DMS79 (cell line): ENCODE data around the gene DCC.
"Not testable (repeated sequence)": the region's sequence is repeated elsewhere in the genome, so short reads cannot be mapped to it uniquely, and the experiment has no call there.

Experiments used
- DNase-seq: peaks from one replicate; lab custom pipeline; 2025; lab: John Stamatoyannopoulos, UW

Gene DCC

DNA sequence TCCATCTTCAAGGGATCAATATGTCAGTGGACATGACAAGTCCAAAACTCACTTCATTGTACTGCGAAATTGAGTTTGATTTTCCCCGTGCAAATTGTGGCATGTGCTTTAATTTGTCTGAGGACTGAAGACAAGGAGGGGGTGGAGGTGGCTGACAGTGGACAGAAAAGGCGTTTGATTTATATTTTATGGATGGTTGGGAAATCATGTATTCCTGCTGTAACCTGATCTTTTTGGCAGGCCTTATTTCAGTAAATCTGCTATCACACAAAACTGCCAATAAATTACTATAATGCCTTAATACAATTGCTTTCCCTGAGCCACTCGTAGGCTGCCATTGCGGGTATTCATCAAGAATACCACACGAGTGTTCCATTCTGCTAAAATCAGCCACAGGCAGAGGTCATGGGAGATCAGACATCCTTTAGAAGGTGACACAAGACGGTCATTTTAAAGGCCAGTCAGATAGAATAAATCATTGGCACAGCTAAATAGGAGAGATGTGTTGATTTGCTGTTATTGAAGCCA lies 1164.0 kb downstream of the DCC start:
- no peak for DNase-seq

DNA sequence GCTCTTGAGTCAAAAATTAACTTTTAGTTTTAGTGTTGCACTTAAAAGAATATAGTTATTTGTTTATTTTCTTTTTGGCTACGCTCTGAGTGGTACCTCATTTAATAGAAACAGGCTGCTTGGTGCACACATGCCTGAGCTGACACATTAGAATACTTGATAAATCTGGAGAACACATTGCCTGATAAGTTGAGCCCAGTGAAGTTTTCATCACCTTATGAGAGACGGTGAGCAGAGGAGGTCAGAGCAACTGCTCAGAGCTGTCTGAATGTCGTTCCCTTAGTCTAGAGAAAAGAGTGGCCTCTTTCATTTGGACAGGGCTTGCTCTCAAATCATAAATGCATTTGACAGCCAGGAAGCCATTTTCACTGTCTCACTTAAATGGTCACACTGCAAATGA lies 1168.5 kb downstream of the DCC start:
- no peak for DNase-seq

DNA sequence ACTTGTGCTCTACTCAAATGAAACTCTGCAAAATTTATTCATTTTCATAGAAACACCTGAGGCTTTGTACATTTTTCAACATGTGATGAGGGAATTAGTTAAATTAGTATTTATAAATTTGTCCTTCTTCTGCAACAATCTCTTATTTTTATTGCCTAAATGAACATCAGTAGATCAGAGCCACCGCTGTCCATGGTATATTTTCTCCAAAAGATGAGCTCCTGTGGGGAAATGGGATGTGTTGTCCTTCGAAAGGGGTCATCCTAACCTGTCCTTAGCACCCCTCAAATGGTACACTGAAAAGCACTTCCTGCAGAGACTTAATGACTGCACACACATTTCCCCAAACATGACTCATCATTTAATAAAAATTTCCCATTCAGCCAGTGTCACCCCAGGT lies 1169.9 kb downstream of the DCC start:
- no peak for DNase-seq

DNA sequence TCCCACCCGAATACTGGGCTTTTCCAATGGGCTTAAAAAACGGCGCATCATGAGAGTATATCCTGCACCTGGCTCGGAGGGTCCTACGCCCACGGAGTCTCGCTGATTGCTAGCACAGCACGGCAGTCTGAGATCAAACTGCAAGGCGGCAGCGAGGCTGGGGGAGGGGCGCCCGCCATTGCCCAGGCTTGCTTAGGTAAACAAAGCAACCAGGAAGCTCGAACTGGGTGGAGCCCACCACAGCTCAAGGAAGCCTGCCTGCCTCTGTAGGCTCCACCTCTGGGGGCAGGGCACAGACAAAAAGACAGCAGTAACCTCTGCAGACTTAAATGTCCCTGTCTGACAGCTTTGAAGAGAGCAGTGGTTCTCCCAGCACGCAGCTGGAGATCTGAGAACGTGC lies 1171.7 kb downstream of the DCC start:
- DNase-seq: not testable (repeated sequence)

DNA sequence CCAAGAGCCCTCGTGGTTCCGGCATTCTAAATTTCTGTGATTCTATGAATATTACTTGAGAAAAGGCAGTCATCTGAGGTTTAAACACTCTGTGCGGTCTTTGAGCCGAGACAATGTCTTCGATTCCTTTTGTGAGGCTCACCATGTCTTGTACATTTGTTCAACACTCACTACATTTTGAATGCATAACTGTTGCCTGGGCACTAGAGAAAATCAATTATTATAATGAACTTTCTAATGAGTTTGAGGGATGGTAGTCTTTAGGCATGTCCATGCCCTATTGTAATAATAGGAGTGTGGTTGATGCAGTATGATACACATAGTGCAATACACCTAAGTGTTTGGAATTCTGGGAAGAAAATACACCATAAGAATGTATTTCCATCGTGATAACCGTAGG lies 1181.1 kb downstream of the DCC start:
- DNase-seq: no peak

DNA sequence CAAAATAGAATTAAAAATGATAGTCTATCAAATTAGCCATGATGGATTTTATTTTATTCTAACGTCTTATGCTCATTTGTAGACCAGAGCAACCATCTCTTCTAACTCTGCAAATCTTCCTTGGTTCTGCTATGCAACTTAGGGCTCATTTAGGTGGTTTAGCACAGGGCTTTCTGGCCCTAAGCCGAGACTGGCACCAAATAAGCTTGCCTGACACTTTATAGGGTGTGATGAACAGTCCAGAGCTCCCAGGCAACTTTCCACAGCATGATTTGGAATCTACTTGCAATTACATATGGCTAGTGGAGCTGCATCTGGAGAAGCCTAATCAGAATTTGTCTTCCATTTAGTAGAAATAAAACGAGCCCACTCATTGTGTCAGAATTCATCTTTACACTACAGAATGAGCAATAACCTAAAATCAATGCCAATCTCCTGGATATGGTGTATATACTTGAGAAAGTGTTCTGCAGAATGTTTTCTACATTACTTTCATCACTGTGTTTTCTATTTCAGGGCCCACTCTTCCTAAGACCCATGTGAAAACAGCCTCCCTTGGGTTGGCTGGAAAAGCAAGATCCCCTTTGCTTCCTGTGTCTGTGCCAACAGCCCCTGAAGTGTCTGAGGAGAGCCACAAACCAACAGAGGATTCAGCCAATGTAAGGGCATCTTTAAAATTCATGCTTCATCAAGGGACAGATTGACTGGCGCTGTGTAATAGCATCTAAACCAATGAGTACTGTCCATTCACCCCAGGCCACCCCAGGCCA lies 1186.3 kb downstream of the DCC start:
- no peak for DNase-seq

DNA sequence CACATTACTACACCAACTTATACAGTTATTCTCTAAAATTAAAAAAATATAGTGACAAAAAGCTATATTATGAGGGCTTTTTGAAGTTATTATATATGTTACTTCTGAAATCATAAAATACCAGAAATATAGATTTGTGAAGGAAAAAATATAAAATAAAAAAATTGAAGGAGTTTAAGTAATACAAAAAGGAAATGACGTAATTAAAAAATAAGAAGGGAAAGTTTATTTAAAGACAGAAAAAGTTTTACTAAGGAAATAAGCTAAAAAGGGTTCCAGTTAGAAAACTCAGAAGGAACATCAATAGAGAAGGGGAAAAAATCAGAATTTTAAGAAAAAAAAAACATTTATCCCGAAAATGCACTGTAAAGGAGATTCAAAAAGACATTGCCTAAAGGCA lies 1187.4 kb downstream of the DCC start:
- DNase-seq: no peak

DNA sequence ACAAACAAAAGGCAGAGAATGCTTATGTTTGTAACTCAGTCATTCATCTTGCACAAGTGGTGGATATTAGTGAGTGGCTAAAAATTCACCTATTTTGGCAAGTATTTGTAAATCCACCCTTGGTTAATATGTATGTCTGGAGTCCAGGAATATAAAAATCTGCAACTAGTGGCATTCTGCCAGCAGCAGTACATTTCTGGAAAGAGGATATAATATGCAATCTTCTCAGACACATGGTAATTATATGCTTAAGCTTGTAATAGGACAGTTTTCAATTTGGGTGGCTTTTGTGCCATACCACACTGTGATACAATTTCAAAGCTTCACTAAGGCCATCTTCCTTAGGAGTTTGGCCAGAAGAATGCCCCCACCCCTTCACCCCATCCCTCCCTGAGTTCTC lies 1191.2 kb downstream of the DCC start:
- DNase-seq: no peak

DNA sequence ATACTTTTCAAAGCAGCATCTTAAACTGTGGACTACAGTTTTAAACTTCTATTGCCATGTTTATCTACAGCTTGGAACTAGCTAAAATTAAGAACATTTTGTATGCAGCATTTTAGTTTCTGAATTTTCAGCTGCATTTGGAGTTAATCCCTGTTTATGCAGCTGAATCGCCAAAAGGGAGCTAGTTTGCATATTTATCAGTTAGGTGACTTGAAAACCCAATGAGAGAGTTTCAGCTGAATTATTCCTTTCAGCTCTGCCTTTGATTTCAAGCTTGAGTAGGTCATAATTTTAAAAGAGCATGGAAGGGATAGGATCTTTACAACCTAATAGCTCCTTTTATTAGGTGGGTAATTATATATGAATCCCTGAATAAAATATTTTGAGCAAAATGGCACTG lies 1191.9 kb downstream of the DCC start:
- DNase-seq: no peak

DNA sequence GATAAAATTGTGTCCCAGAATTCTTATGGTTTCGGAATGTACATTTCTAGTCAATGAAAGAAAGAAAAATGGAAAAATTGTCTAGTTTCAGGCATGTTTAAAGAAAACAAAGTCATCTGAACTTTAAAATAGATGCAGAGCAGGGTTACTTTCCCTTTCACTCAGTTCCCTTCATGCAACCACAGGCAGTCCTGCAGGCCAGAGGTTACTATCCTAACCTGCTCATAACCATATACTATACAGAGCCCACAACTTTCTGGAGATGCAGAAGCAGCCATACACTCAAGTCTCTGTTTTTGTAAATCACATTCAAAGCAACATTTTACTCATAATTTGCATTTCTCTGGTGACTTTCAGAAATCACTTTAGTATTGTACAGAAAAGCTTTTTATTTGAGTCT lies 1194.2 kb downstream of the DCC start:
- no peak for DNase-seq

DNA sequence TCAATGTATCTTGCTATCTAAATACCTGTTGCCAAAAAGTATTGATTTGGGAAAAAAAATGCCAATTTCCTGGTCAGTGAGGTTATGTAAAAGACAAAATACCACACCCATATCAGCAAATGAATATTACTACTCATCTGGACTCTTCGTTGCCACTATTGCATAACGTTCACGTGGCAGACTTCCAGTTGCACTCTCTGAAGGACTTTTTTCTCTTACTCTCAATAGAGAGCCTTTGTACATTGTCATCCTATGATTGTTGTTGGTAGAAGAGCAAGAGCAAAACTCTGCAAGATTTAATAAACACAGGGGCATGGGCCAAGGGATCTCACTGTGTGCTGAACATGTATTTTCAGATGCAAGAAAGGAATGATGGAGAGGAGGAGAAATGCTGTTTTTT lies 1194.7 kb downstream of the DCC start:
- DNase-seq: no peak

DNA sequence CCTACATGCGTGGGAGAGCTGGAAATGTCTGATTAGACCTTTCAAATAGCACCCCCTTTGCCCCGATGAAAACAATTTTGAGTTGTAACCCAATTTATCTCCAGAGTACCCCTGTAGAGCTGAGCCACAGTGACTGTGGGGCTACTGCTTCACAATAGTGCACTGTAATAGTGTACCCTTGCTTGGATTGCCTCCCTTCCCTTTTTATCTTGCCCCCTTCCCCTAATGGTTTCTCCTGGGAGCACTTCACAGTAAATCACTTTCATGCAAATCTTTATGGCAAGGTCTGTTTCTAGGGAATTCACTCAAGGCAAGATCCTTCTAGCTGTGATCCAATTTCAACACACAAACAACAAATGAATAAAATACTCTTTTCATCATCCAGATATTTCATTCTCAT lies 1196.9 kb downstream of the DCC start:
- DNase-seq: no peak

DNA sequence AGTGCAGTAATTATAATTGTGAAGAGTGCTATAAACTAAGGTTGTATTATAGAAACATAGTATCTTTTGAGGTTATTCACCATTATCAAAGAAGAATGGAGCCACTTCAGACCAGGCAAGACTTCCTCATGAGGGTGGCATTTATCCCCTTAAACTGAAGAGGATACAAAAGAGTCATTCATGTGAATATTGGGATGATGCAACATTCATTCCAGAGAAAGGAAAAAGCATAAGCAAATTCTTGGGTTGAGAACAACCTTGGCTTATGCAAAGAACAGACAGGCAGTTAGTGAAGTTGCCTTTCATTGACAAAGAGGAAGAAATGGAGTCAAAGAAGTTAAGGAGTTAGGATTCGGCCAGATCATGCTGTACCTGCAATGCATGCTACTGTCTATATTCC lies 1201.9 kb downstream of the DCC start:
- DNase-seq: no peak

DNA sequence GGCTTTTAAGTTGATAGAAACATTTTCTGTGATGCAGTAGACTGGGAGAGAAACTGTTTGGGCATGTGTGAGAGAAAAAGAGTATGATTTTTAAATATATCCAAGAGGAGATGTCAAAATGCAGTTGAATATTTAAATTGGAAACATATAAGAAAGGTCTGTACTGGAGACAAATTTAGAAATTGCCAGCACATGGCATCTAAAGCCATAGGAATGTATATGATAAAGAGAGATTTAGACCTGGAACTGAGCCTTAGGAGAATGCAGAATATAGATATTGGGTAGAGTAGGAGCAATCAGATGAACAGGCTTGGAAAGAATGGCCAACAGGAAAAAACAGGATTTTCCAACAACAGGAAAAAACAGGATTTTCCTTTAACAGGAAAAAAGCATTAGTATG lies 1203.7 kb downstream of the DCC start:
- DNase-seq: no peak

DNA sequence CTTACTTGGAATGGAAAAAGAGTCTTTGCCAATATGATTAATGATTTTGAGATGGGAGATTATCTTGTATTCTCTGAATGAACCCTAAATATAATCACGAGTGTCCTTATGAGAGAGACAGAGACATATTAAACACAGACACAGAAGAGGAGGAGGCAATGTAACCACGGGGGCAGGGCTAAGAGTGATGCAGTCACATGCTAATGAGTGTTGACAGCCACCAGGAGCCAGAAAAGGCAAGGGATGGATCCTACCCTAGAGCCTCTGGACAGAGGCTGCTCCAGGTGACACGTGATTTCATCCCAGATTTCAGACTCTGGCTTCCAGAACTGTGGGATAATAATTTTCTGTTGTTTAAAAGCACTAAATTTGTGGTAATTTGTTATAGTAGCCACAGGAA lies 1204.9 kb downstream of the DCC start:
- no peak for DNase-seq

DNA sequence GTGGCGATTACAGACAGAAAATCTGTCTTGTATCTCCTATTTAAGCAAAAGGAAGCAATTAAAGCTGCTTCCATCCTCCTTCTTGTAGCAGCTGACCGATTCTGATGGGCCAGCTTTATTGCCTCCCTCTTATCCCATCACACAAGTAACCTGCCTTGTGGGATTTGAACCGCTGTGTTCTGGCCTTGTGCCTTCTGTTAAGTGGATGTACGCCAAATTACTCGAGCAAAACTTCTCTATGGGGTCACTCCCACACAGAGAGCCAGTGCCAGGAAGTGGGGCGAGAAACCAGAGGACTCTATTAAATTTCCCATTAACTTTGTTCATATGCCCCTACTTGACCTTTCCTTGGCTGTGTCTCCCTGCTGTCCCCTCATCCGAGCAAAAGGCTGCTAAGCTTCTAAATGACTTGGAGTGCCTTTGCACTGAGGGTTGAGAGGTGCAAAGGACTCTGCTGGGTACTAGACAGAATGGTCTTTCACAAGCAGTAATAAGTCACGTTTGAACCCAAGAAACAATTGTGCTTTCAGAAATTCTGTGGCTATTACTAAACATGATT lies 1212.0 kb downstream of the DCC start:
- no peak for DNase-seq

DNA sequence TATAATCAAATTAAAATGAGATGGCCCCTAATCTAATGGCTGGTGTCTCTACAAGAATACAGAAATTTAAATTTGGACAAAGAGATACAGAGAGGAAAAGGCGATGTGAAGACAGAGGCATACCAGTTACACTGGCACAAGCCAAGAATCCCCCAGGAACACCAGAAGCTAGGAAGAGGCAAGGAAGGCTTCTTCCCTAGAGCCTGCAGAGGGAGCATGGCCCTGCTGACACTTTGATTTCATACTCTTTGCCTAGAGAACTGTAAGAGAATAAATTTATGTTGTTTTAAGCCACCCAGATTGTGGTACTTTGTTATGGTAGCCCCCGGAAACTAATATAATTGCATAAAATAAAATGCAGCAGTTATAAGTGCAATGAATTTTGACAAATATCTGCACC lies 1213.0 kb downstream of the DCC start:
- no peak for DNase-seq

DNA sequence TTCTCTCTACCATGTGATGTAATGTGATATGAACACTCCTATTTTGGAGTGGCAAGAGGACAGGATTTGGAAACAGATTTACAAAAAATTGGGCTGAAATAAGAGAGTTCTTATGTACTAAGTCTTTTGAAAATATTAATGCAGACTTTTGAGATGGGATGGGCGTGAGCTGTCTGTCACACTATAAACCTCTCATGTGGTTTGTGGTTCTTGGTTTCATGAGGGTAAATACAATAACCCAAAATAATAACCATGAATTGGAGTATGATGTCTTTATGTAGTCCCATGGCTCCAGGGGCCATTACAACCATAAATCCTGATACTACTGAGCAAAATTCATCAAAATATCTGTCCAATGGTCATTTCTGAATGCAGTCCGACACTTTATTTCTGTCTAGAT lies 1216.5 kb downstream of the DCC start:
- DNase-seq: no peak

DNA sequence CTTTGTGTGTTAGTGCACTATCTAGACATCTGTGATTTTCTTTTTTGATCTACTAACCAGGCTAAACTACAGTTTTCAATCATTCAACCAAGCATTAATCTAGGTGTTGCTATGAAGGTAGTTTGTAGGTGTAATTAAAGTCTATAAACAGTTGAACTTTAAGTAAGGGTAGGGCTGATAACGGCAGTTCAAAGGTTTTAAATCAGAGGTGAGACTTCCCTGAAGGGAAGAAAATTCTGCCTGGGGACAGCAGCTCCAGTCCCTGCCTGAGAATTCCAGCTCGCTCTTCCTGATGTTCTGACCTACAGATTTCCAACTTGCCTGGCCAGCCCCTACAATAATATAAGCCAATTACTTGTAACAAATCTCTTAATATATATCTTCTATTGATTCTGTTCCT lies 1220.5 kb downstream of the DCC start:
- no peak for DNase-seq

DNA sequence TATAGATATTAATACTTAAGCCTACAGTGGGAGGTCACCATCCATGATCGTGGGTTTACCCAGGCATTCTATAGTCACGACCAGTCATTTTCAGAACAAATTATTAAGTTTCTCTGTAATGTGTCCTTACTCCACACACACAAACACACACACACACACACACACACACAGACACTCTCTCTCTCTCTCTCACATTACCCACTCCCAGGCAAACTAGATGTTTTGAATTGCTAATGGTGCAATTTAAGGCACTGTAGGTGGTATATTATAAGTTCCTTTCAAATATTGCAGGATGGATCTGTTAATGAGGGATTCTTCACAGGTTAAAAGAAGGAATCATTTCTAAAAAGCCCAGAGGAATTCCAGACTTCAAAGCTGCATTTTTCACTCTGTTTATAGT lies 1226.6 kb downstream of the DCC start:
- no peak for DNase-seq

DNA sequence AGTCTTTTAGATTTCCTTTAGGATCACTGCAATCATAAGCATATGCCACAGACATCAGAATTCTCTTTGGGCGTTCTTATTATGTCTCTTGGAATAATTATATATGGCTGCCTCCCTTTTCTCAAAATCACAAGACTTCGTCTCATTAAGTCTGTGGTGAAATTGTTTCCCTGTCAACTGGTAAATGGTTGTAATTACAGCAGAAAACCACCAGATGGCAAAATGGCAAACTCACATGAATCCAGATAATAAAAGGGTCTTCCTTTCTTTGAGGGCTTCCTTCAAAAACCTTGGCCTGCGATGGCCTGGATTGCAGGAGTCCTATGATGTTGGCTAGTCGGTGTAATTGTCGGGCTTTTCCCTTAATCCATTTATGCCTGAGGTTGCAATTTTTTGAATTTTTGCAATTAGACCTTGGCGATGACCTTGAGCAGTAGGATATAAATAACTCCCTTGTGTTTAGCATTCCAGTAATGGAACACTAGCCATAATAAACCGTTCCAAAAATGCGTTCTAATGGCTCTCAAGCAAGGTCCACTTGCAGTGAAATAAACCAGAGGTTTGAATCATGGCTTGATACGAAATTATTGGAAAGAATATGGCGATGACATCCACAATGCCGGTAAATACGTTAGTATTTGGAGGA lies 1228.1 kb downstream of the DCC start:
- no peak for DNase-seq
